ENCODE measurements around the gene LRP1-AS.

DNA sequence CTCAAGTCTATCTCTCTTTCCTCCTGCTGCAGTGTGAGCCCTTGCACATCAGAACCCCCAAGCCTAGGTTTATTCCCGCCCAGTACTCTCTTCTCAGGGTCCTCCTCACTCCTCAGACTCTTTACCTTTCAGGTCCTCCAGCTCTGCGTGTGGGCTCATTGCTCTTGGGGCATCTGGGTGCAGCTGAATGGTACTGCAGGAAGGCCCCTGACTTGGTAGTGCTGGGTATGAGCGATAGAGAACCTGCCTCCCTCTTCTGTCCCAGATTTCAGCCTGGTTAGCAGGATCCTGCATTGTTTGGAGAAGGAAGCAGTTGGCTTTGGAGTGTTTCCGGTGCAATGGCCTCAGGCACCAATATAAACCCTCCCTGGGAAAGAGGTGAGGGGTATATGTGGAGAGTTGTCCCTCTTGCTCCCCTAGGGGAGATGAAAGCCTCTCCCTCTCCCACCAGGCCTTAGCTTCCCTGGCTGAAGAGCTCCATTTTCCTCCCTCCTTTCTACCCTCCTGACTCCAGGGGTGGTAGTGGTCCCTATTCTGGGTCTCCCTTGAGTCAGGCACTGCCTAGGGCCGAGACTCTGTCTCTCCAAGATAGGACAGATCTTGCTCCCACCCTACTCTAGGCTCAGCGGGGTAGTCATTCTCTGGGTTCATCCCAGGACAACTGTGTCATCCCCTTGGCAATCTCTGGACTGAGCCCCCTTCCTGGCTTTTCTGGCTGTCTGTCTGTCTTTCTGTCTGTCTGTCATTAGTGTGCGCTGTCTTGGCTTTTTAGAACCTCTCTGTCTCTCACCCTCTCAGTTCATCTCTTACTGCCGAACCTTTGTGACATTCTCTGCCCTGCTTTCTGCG, 15.3 kb downstream of the LRP1-AS start:
- TF ChIP-seq, protein P1, sequence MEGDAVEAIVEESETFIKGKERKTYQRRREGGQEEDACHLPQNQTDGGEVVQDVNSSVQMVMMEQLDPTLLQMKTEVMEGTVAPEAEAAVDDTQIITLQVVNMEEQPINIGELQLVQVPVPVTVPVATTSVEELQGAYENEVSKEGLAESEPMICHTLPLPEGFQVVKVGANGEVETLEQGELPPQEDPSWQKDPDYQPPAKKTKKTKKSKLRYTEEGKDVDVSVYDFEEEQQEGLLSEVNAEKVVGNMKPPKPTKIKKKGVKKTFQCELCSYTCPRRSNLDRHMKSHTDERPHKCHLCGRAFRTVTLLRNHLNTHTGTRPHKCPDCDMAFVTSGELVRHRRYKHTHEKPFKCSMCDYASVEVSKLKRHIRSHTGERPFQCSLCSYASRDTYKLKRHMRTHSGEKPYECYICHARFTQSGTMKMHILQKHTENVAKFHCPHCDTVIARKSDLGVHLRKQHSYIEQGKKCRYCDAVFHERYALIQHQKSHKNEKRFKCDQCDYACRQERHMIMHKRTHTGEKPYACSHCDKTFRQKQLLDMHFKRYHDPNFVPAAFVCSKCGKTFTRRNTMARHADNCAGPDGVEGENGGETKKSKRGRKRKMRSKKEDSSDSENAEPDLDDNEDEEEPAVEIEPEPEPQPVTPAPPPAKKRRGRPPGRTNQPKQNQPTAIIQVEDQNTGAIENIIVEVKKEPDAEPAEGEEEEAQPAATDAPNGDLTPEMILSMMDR (IDR thresholded peaks at IDR 0.05), result no peak
- no peak for TF ChIP-seq POLR2A (IDR thresholded peaks at IDR 0.05)
